A549 (cell line): ENCODE results near the gene IL2. TPM values are rescaled to one million over a fixed set of nuclear protein-coding genes. Genes with fewer than 3 reads are reported as not detected.
A peak's percentile ranks its signal among the peaks of the same experiment; 100 is the strongest.

ENCODE experiments used
- ATAC-seq, 2 experiments: fragments of 200-7000 bp in 1 of 2; fragments of >200 bp in 1 of 2; cut with Nextera tagmentation in 1 of 2; cut with Tn5 transposase in 1 of 2; 3 replicates each; pipeline versions ENCODE4 v1.8.0 to v1.9.1; 2018 to 2020; ENCODE audit warnings: mild to moderate bottlenecking in 1 of 2, moderate library complexity in 1 of 2
- CTCF ChIA-PET: fragments of 300-600 bp; sonication (Branson Sonifier 250); formaldehyde crosslinking; extraction: SDS; loops from one replicate; lab custom pipeline; 2021; ENCODE audit warnings: antibody characterized with exemption, inconsistent platforms; lab: Yijun Ruan, JAX
- POLR2A ChIA-PET: fragments of 350-600 bp; formaldehyde crosslinking; extraction: SDS; loops from one replicate; lab custom pipeline; 2021; ENCODE audit warnings: antibody characterized with exemption, inconsistent platforms; lab: Yijun Ruan, JAX
- DNase-seq, 2 experiments: peaks; one replicate each; pipeline versions ENCODE4 v3.0.0 to v3.0.0-alpha.2; 2011 to 2016; ENCODE audit warnings: low read depth in 1 of 2, low spot score in 1 of 2
- FAIRE-seq: peaks from 2 replicates; lab custom pipeline; 2011; peaks lifted over from hg19 to GRCh38; lab: Jason Lieb, UNC
- H3K27ac ChIP-seq, 2 experiments: fragments of >200 bp; sonication (Bioruptor Twin); formaldehyde crosslinking; 3 replicates each; pipeline ENCODE4 v1.5.1; 2016 to 2017
- H3K4me1 ChIP-seq: fragments of >200 bp; sonication (Bioruptor Twin); formaldehyde crosslinking; 3 replicates; pipeline ENCODE4 v1.6.1; 2016
- H3K4me2 ChIP-seq: fragments of >200 bp; sonication (Bioruptor Twin); formaldehyde crosslinking; 3 replicates; pipeline ENCODE4 v1.6.1; 2016
- H3K4me3 ChIP-seq: fragments of >200 bp; sonication (Bioruptor Twin); formaldehyde crosslinking; 3 replicates; pipeline ENCODE4 v1.5.1; 2016
- H3K9me3 ChIP-seq: fragments of >200 bp; sonication (Bioruptor Twin); formaldehyde crosslinking; 3 replicates; pipeline ENCODE4 v1.6.1; 2016
- CHD4 ChIP-seq: fragments of 200-600 bp; sonication (generic); IDR thresholded peaks from 2 replicates; pipeline ENCODE4 v1.6.1; 2016; ENCODE audit warnings: antibody characterized with exemption, mild to moderate bottlenecking, borderline replicate concordance
- ESRRA ChIP-seq: fragments of 150-350 bp; IDR thresholded peaks from 2 replicates; pipeline ENCODE4 v1.6.1; 2014; ENCODE audit warnings: mild to moderate bottlenecking, low read length, borderline replicate concordance
- FOSB ChIP-seq: fragments of 250-450 bp; sonication (Bioruptor Pico); IDR thresholded peaks from 2 replicates; pipeline ENCODE4 v1.5.0; 2020; ENCODE audit warnings: mild to moderate bottlenecking, moderate library complexity
- HDAC2 ChIP-seq: fragments of 200-600 bp; sonication (generic); IDR thresholded peaks from 2 replicates; pipeline ENCODE4 v1.6.1; 2016
- HOXB13 ChIP-seq: fragments of 250-450 bp; sonication (Bioruptor Pico); IDR thresholded peaks from 2 replicates; pipeline ENCODE4 v1.5.0; 2020; ENCODE audit warnings: low read depth, mild to moderate bottlenecking, moderate library complexity
- HOXB5 ChIP-seq: fragments of 250-450 bp; sonication (Bioruptor Pico); IDR thresholded peaks from 2 replicates; pipeline ENCODE4 v1.5.0; 2020; ENCODE audit warnings: mild to moderate bottlenecking, moderate library complexity
- JUN ChIP-seq, 2 experiments: fragments of >200 bp; sonication (Bioruptor Twin); formaldehyde crosslinking; IDR thresholded peaks; 2 replicates in 1 of 2; 3 replicates in 1 of 2; pipeline ENCODE4 v1.6.1; 2016 to 2017
- JUNB ChIP-seq: fragments of >200 bp; sonication (Bioruptor Twin); formaldehyde crosslinking; IDR thresholded peaks from 2 replicates; pipeline ENCODE4 v1.6.1; 2016
- KDM1A ChIP-seq: fragments of 200-600 bp; sonication (generic); IDR thresholded peaks from 2 replicates; pipeline ENCODE4 v1.6.1; 2016; ENCODE audit warnings: low read depth, mild to moderate bottlenecking
- MAFK ChIP-seq: fragments of 450-650 bp; IDR thresholded peaks from 2 replicates; pipeline ENCODE4 v1.6.1; 2014; ENCODE audit not compliant: partially characterized antibody
- MAX ChIP-seq: IDR thresholded peaks from 2 replicates; pipeline ENCODE4 v1.6.1; 2012
- NPAS2 ChIP-seq: fragments of 250-450 bp; sonication (Bioruptor Pico); IDR thresholded peaks from 2 replicates; pipeline ENCODE4 v1.8.0; 2022; ENCODE audit warnings: mild to moderate bottlenecking, moderate library complexity, borderline replicate concordance
- NR3C1 ChIP-seq: fragments of >200 bp; sonication (Bioruptor Twin); formaldehyde crosslinking; IDR thresholded peaks from 3 replicates; pipeline ENCODE4 v1.6.1; 2017
- RAD21 ChIP-seq, 2 experiments: fragments of >200 bp in 1 of 2; sonication (Bioruptor Twin) in 1 of 2; formaldehyde crosslinking in 1 of 2; IDR thresholded peaks in 1 of 2; conservative IDR thresholded peaks in 1 of 2; 2 replicates in 1 of 2; 3 replicates in 1 of 2; pipeline ENCODE4 v1.6.1; 2012 to 2018; ENCODE audit warnings: inconsistent platforms in 1 of 2
- RCOR1 ChIP-seq: fragments of 150-350 bp; IDR thresholded peaks from 2 replicates; pipeline ENCODE4 v1.6.1; 2014; ENCODE audit warnings: antibody characterized with exemption, low read length, low read depth
- REST ChIP-seq: fragments of 200-600 bp; sonication (generic); IDR thresholded peaks from 2 replicates; pipeline ENCODE4 v1.6.1; 2016; ENCODE audit warnings: antibody characterized with exemption, mild to moderate bottlenecking, moderate library complexity
- RFX5 ChIP-seq: fragments of 450-650 bp; IDR thresholded peaks from 2 replicates; pipeline ENCODE4 v1.7.1; 2014; ENCODE audit warnings: antibody characterized with exemption, mild to moderate bottlenecking, moderate library complexity
- SMC3 ChIP-seq: fragments of >200 bp; sonication (Bioruptor Twin); formaldehyde crosslinking; IDR thresholded peaks from 3 replicates; pipeline ENCODE4 v1.6.1; 2018; ENCODE audit warnings: inconsistent platforms
- USF2 ChIP-seq: fragments of 450-650 bp; IDR thresholded peaks from 2 replicates; pipeline ENCODE4 v1.6.1; 2014; ENCODE audit warnings: antibody characterized with exemption
- WGBS: methylation state at CpG from one replicate; pipeline ENCODE4 v1.1.6; 2017; ENCODE audit errors: missing lambda C conversion rate; 5-methylcytosine and 5-hydroxymethylcytosine counted together
- polyA plus RNA-seq, 4 experiments: library from polyadenylated mRNA; depleted of rRNA in 3 of 4; stranded (reverse); fragments of >200 nt; fragmentation: RNase III in 1 of 4; extraction: RNeasy Plus Mini Kit Qiagen cat#74134 plus additional on column Dnase treatment in 1 of 4; gene quantifications; 2 replicates in 3 of 4; 3 replicates in 1 of 4; pipeline ENCODE4 v1.2.3, GENCODE V29; 2011 to 2017

IL2 gene
- polyA plus RNA-seq, 2 of the 4 experiments (the other 2 are of a cell fraction) = not detected

GRCh38 chr4:122458625-122459024 lies 2.1 kb upstream of the IL2 start:
- peak overlapping the region; percentile 83 for H3K4me2 ChIP-seq
- peak overlapping the region; percentile 30; the same call in 2 of the 3 replicates for H3K4me3 ChIP-seq
- TF ChIP-seq RCOR1 (no peak), REST (no peak), KDM1A (no peak), HOXB13 (CRISPR knock-in tag) (no peak), MAFK (no peak), ESRRA (no peak), NR3C1 (no peak), JUN (IDR thresholded peaks at IDR 0.05) (no peak), HOXB5 (no peak)
- no peak for DNase-seq
- no peaks in the 10 kb centered on the region for H3K9me3 ChIP-seq
- H3K4me1 ChIP-seq = no peaks in the 10 kb centered on the region
- 7% methylated on average over 5 of the region's 5 CpGs for WGBS
- POLR2A ChIA-PET = no interaction called here
- CTCF ChIA-PET = interaction anchor here (1.1 to 1.5 kb wide), 2 partner anchors 8 to 120 kb away, joined by 3 read pairs; no protein-coding TSS in a partner anchor
- no peak for FAIRE-seq
- H3K27ac ChIP-seq = no peak overlapping the region
- peak in 1 of 2 experiments; percentile 25; a peak in 1 of 6 replicates for ATAC-seq

GRCh38 chr4:122453384-122453995 lies 3.0 kb downstream of the IL2 start:
- no peak for ATAC-seq
- Histone ChIP-seq H3K27ac (no peak overlapping the region), H3K4me1 (no peaks in the 10 kb centered on the region), H3K9me3 (no peaks in the 10 kb centered on the region), H3K4me3 (no peak overlapping the region), H3K4me2 (no peak overlapping the region)
- DNase-seq = no peak
- WGBS = 0% methylated on average over 1 of the region's 1 CpG
- TF ChIP-seq RFX5 (no peak), HOXB5 (no peak), HDAC2 (no peak), MAX (no peak), JUNB (no peak), SMC3 (no peak), NPAS2 (no peak), CHD4 (no peak), FOSB (CRISPR knock-in tag) (no peak), USF2 (no peak)
- no peak for FAIRE-seq
- CTCF ChIA-PET = no interaction called here
- POLR2A ChIA-PET = no interaction called here

GRCh38 chr4:122450847-122451246 lies 5.7 kb downstream of the IL2 start:
- H3K4me2 ChIP-seq = no peak overlapping the region
- POLR2A ChIA-PET = no interaction called here
- no peak overlapping the region for H3K27ac ChIP-seq
- H3K4me1 ChIP-seq = no peaks in the 10 kb centered on the region
- H3K4me3 ChIP-seq = no peak overlapping the region
- peak; percentile 71 to 87; a peak in 5 of 6 replicates for ATAC-seq
- TF ChIP-seq RCOR1 (no peak), RAD21 (conservative IDR thresholded peaks at IDR 0.05 in 1 of 2, IDR thresholded peaks at IDR 0.05 in 1 of 2) (peak in 1 of 2 experiments; percentile 26; a peak in 2 of 5 replicates)
- DNase-seq = peak; percentile 0 to 41
- CTCF ChIA-PET = interaction anchor here (1.0 to 1.2 kb wide), 2 partner anchors 8 to 16 kb away, joined by 3 to 6 read pairs; no protein-coding TSS in a partner anchor
- FAIRE-seq = no peak
- H3K9me3 ChIP-seq = no peaks in the 10 kb centered on the region
